Measurements from ENCODE around the gene VSIG1.

GRCh38 chrX:108044554-108045256 is at the start of gene VSIG1:
- no peak for TF ChIP-seq TAF1 (IDR thresholded peaks at IDR 0.05; ENCODE audit: borderline replicate concordance, low read depth, low read length)
- TF ChIP-seq, protein P1, sequence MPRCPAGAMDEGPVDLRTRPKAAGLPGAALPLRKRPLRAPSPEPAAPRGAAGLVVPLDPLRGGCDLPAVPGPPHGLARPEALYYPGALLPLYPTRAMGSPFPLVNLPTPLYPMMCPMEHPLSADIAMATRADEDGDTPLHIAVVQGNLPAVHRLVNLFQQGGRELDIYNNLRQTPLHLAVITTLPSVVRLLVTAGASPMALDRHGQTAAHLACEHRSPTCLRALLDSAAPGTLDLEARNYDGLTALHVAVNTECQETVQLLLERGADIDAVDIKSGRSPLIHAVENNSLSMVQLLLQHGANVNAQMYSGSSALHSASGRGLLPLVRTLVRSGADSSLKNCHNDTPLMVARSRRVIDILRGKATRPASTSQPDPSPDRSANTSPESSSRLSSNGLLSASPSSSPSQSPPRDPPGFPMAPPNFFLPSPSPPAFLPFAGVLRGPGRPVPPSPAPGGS (IDR thresholded peaks at IDR 0.05; ENCODE audit: borderline replicate concordance, insufficient read depth, low read depth, low read length, poor library complexity, severe bottlenecking), result no peak
- TF ChIP-seq RAD21 (IDR thresholded peaks at IDR 0.05; ENCODE audit: insufficient read depth, low read depth, low read length), result no peak
- TF ChIP-seq ESRRA (IDR thresholded peaks at IDR 0.05; ENCODE audit: low read length), result no peak
- TF ChIP-seq CTCF (IDR thresholded peaks at IDR 0.05 in 2 of 3, conservative IDR thresholded peaks at IDR 0.05 in 1 of 3; ENCODE audit: control insufficient read depth in 2 of 3, extremely low read depth in 1 of 3, insufficient read depth in 1 of 3, low read depth in 3 of 3, low read length in 3 of 3), result no peak
- no peak for TF ChIP-seq IRF3 (IDR thresholded peaks at IDR 0.05)
- no peak for TF ChIP-seq POLR2A (IDR thresholded peaks at IDR 0.05; ENCODE audit: low read depth, low read length)
- TF ChIP-seq HCFC1 (IDR thresholded peaks at IDR 0.05; ENCODE audit: low read length), result no peak
- TF ChIP-seq, protein P2, sequence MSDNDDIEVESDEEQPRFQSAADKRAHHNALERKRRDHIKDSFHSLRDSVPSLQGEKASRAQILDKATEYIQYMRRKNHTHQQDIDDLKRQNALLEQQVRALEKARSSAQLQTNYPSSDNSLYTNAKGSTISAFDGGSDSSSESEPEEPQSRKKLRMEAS (IDR thresholded peaks at IDR 0.05; ENCODE audit: low read depth, low read length), result no peak
- TF ChIP-seq SRF (IDR thresholded peaks at IDR 0.05; ENCODE audit: low read depth in 2 of 2, low read length in 2 of 2), result no peak
- TF ChIP-seq CREB1 (IDR thresholded peaks at IDR 0.05; ENCODE audit: low read depth), result no peak
- no peak for TF ChIP-seq IKZF1 (conservative IDR thresholded peaks at IDR 0.05)
- TF ChIP-seq EZH2 (IDR thresholded peaks at IDR 0.05; ENCODE audit: borderline replicate concordance, control insufficient read depth, low read depth, low read length), result no peak
- no peak for TF ChIP-seq NR2C1 (IDR thresholded peaks at IDR 0.05)

Data from GM12878 (cell line).